WTC11 (cell line): Measurements from ENCODE around the gene FGF23. TPM values are rescaled to one million over a fixed set of nuclear protein-coding genes. Genes with fewer than 3 reads are reported as not detected.

Source experiments
- ATAC-seq: fragments of 200-7000 bp; cut with Tn5 transposase; 2 replicates; pipeline ENCODE4 v1.10.0; 2021; ENCODE audit warnings: mild to moderate bottlenecking, moderate library complexity
- Bru-seq: library from RNA; stranded (reverse); fragments of 400-500 nt; gene quantifications from one replicate; lab custom pipeline; 2021; lab: Mats Ljungman, UMichigan
- CTCF ChIA-PET: fragments of 300-600 bp; sonication (Branson Sonifier 250); formaldehyde crosslinking; loops from one replicate; lab custom pipeline; 2021; ENCODE audit warnings: antibody characterized with exemption; lab: Charles Lee
- POLR2A ChIA-PET: fragments of 350-600 bp; sonication (Branson Sonifier 250); formaldehyde crosslinking; loops from one replicate; lab custom pipeline; 2021; ENCODE audit warnings: antibody characterized with exemption; lab: Charles Lee
- DNase-seq: peaks from one replicate; pipeline ENCODE4 v3.0.0; 2021; ENCODE audit warnings: low spot score
- H3K27ac Mint-ChIP-seq: 2 replicates; pipeline ENCODE4 v1.8.0; 2021; ENCODE audit warnings: mixed read lengths
- H3K27me3 Mint-ChIP-seq: 2 replicates; pipeline ENCODE4 v1.8.0; 2021; ENCODE audit warnings: low read depth, mild to moderate bottlenecking, moderate library complexity, mixed read lengths
- H3K36me3 Mint-ChIP-seq: 2 replicates; pipeline ENCODE4 v1.8.0; 2021; ENCODE audit warnings: mixed read lengths
- H3K4me1 Mint-ChIP-seq: 2 replicates; pipeline ENCODE4 v1.8.0; 2022; ENCODE audit warnings: mixed read lengths
- H3K4me3 Mint-ChIP-seq: 2 replicates; pipeline ENCODE4 v1.8.0; 2021; ENCODE audit warnings: mild to moderate bottlenecking, moderate library complexity, mixed read lengths
- H3K9me3 Mint-ChIP-seq: 2 replicates; pipeline ENCODE4 v1.8.0; 2021; ENCODE audit warnings: mixed read lengths
- CBFB ChIP-seq: sonication (generic); formaldehyde crosslinking; IDR thresholded peaks from 2 replicates; pipeline ENCODE4 v1.8.1; 2022; ENCODE audit warnings: mild to moderate bottlenecking, low read depth, missing genetic modification reagents
- E2F4 ChIP-seq: sonication (generic); formaldehyde crosslinking; IDR thresholded peaks from 2 replicates; pipeline ENCODE4 v1.8.1; 2022; ENCODE audit warnings: low read depth, mild to moderate bottlenecking, moderate library complexity, missing genetic modification reagents, borderline replicate concordance
- HMGA2 ChIP-seq: fragments of 250-450 bp; sonication (Bioruptor Pico); IDR thresholded peaks from 2 replicates; pipeline ENCODE4 v1.4.0; 2021; ENCODE audit warnings: mild to moderate bottlenecking, moderate library complexity
- HMGXB4 ChIP-seq: sonication (generic); formaldehyde crosslinking; IDR thresholded peaks from 2 replicates; pipeline ENCODE4 v1.8.1; 2023; ENCODE audit warnings: mild to moderate bottlenecking, moderate library complexity, missing genetic modification reagents
- IRF1 ChIP-seq: sonication (generic); formaldehyde crosslinking; IDR thresholded peaks from 2 replicates; pipeline ENCODE4 v1.8.0; 2023; ENCODE audit warnings: missing genetic modification reagents
- MAX ChIP-seq: sonication (generic); formaldehyde crosslinking; IDR thresholded peaks from 2 replicates; pipeline ENCODE4 v1.8.0; 2022; ENCODE audit warnings: mild to moderate bottlenecking, missing genetic modification reagents
- MLX ChIP-seq: sonication (generic); formaldehyde crosslinking; IDR thresholded peaks from 2 replicates; pipeline ENCODE4 v1.8.1; 2023; ENCODE audit warnings: mild to moderate bottlenecking, missing genetic modification reagents, moderate library complexity
- NFYB ChIP-seq: sonication (generic); formaldehyde crosslinking; conservative IDR thresholded peaks from 2 replicates; pipeline ENCODE4 v1.8.0; 2022; ENCODE audit warnings: low read depth, missing genetic modification reagents
- NR3C1 ChIP-seq: sonication (generic); formaldehyde crosslinking; conservative IDR thresholded peaks from 2 replicates; pipeline ENCODE4 v1.8.1; 2023; ENCODE audit warnings: low read depth, mild to moderate bottlenecking, missing genetic modification reagents
- SP1 ChIP-seq: sonication (generic); formaldehyde crosslinking; conservative IDR thresholded peaks from 2 replicates; pipeline ENCODE4 v1.8.1; 2022; ENCODE audit warnings: missing genetic modification reagents
- TEAD1 ChIP-seq: sonication (generic); formaldehyde crosslinking; IDR thresholded peaks from 2 replicates; pipeline ENCODE4 v1.8.0; 2022; ENCODE audit warnings: mild to moderate bottlenecking, missing genetic modification reagents
- TEAD4 ChIP-seq: sonication (generic); formaldehyde crosslinking; IDR thresholded peaks from 2 replicates; pipeline ENCODE4 v1.8.0; 2022; ENCODE audit warnings: mild to moderate bottlenecking, missing genetic modification reagents
- TP53 ChIP-seq: sonication (generic); formaldehyde crosslinking; IDR thresholded peaks from 2 replicates; pipeline ENCODE4 v1.8.1; 2023; ENCODE audit warnings: mild to moderate bottlenecking, missing genetic modification reagents
- ZNF121 ChIP-seq: sonication (generic); formaldehyde crosslinking; IDR thresholded peaks from 2 replicates; pipeline ENCODE4 v1.8.0; 2023; ENCODE audit warnings: missing genetic modification reagents
- ZNF138 ChIP-seq: sonication (generic); formaldehyde crosslinking; conservative IDR thresholded peaks from 2 replicates; pipeline ENCODE4 v1.8.1; 2022; ENCODE audit warnings: mild to moderate bottlenecking, moderate library complexity, missing genetic modification reagents
- ZNF263 ChIP-seq: sonication (generic); formaldehyde crosslinking; IDR thresholded peaks from 2 replicates; pipeline ENCODE4 v1.8.1; 2022; ENCODE audit warnings: low read depth, mild to moderate bottlenecking, moderate library complexity, missing genetic modification reagents
- long read RNA-seq, 3 experiments: library from RNA in 1 of 3; library from capped mRNA in 1 of 3; library from polyadenylated mRNA in 1 of 3; unstranded in 2 of 3; stranded (forward) in 1 of 3; transcript quantifications; one replicate each; pipeline ENCODE4 v2.0.0, GENCODE V29; 2021
- total RNA-seq: library from RNA; stranded (reverse); gene quantifications from 3 replicates; pipeline ENCODE4 v1.2.3, GENCODE V29; 2021
- TF ChIP-seq, protein P1 (sequence below): sonication (generic); formaldehyde crosslinking; IDR thresholded peaks from 2 replicates; pipeline ENCODE4 v1.8.0; 2022; ENCODE audit warnings: mild to moderate bottlenecking, missing genetic modification reagents
- TF ChIP-seq, protein P2 (sequence below): fragments of 250-450 bp; sonication (Bioruptor Pico); conservative IDR thresholded peaks from 2 replicates; pipeline ENCODE4 v1.9.0; 2021; ENCODE audit warnings: mild to moderate bottlenecking
- TF ChIP-seq, protein P3 (sequence below): sonication (generic); formaldehyde crosslinking; IDR thresholded peaks from 2 replicates; pipeline ENCODE4 v1.8.1; 2022; ENCODE audit warnings: mild to moderate bottlenecking, missing genetic modification reagents, moderate library complexity, borderline replicate concordance
- TF ChIP-seq, protein P4 (sequence below): fragments of 250-450 bp; sonication (Bioruptor Pico); IDR thresholded peaks from 2 replicates; pipeline ENCODE4 v1.9.0; 2021; ENCODE audit warnings: mild to moderate bottlenecking

The FGF23 gene
- total RNA-seq (0.24 to 0.82 TPM (median 0.60 TPM) in 3 replicates), Bru-seq, nascent RNA (percentile 44 among the genes with signal in this experiment)
- long read RNA-seq, experiment 1, partial matches to known transcripts: 0 of 1 reads
- long read RNA-seq, experiment 1, other reads (novel, unspliced or antisense): 0 of 1 reads
- long read RNA-seq, experiment 2: 0 reads
- long read RNA-seq, experiment 3: 0 reads

DNA sequence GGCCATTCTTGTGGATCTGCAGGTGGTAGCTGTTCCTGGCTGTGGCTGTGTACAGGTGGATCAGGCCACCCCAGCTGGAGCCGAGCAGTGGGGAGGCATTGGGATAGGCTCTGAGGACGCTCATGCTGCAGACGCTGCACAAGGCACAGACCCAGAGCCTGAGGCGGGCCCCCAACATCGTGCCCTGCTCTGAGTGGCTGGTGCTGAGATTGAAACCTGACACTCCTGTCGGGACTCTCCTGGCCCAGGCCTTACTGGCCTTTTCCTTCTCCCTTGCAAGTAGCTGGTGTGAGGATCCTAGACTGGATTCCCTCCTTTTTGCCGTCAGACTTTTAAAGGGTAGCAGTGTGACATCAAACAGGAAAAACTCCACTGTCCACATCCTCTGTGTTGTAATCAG, at the start of gene FGF23:
Gene FGF23 (minus strand): TSS at position 308 of the 400 bp plus-strand sequence. CDS start 130 bp downstream, at position 178.
- Mint-ChIP-seq H3K27me3 (peaks cover 10% of the 10 kb centered on the region), H3K27ac (peak within 1 kb of the TSS; percentile 27; the same call in 1 of the 2 replicates), H3K4me1 (peaks cover 24% of the 10 kb centered on the region), H3K36me3 (no peaks in the 10 kb centered on the region), H3K4me3 (peak within 1 kb of the TSS; percentile 32; the same call in 1 of the 2 replicates), H3K9me3 (no peaks in the 10 kb centered on the region)
- ChIA-PET POLR2A (no interaction called here), CTCF (interaction anchor here (1.0 to 2.4 kb wide), 6 partner anchors 10 to 384 kb away, joined by 3 to 9 read pairs (median 5); no protein-coding TSS in a partner anchor)
- ATAC-seq: peak; percentile 98
- TF ChIP-seq NFYB (CRISPR knock-in tag) (no peak), TP53 (CRISPR knock-in tag) (peak; percentile 37; the same call in 1 of the 2 replicates), SP1 (no peak), ZNF138 (CRISPR knock-in tag) (0 out of 2 replicates have a peak, but pooled peaks have one; percentile 18), MAX (peak; percentile 80; the same call in 1 of the 2 replicates), ZNF121 (CRISPR knock-in tag) (peak; percentile 83)
- peak; percentile 84 for DNase-seq

GRCh38 chr12:4424422-4424821, 44.9 kb upstream of the FGF23 start:
- H3K36me3 Mint-ChIP-seq: no peaks in the 10 kb centered on the region
- TF ChIP-seq E2F4 (CRISPR knock-in tag): no peak
- TF ChIP-seq ZNF138 (CRISPR knock-in tag): no peak
- no peak for TF ChIP-seq NR3C1
- TF ChIP-seq, protein P1, sequence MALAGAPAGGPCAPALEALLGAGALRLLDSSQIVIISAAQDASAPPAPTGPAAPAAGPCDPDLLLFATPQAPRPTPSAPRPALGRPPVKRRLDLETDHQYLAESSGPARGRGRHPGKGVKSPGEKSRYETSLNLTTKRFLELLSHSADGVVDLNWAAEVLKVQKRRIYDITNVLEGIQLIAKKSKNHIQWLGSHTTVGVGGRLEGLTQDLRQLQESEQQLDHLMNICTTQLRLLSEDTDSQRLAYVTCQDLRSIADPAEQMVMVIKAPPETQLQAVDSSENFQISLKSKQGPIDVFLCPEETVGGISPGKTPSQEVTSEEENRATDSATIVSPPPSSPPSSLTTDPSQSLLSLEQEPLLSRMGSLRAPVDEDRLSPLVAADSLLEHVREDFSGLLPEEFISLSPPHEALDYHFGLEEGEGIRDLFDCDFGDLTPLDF (CRISPR knock-in tag): no peak
- H3K27me3 Mint-ChIP-seq: no peaks in the 10 kb centered on the region
- ATAC-seq (no peak), DNase-seq (no peak)
- H3K4me3 Mint-ChIP-seq: no peak overlapping the region
- no peaks in the 10 kb centered on the region for H3K9me3 Mint-ChIP-seq
- H3K4me1 Mint-ChIP-seq: peaks cover 3% of the 10 kb centered on the region; the same call in 1 of the 2 replicates
- no peak overlapping the region for H3K27ac Mint-ChIP-seq
- POLR2A ChIA-PET: no interaction called here
- CTCF ChIA-PET: no interaction called here

DNA sequence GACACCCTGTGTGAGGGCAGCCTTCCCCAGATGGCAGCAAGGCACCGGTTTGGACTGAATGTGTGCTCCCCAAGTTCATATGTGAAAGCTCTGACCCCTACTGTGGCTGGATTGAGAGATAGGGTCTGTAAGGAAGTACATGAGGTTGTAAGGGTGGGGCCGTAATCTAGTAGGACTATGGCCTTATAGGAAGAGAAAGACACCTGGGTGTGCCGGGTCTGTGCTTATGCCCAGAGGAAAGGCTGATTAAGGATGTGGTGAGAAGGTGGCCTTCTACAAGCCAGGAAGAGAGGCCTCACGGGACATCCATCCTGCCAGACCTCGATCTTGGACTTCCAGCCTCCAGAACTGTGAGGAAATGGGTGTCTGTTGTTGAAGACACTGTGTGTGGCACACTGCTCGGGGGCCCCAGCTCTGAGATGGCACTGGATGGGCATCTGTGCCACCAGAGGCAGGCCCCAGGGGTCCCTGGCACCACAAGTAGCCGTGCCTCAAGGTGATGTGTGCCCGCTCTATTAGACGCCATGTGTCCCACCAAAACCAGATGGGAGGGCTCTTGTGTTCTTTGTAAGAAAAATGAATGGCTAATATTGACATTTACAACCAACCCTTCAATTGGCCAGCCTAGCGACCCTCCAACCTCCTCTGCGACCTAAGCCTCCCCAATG, 44.1 kb upstream of the FGF23 start:
- DNase-seq (no peak), ATAC-seq (no peak)
- POLR2A ChIA-PET: no interaction called here
- Mint-ChIP-seq H3K27ac (no peak overlapping the region), H3K36me3 (no peaks in the 10 kb centered on the region), H3K9me3 (no peaks in the 10 kb centered on the region), H3K4me1 (peaks cover 3% of the 10 kb centered on the region; the same call in 1 of the 2 replicates), H3K4me3 (no peak overlapping the region), H3K27me3 (no peaks in the 10 kb centered on the region)
- CTCF ChIA-PET: interaction anchor here (0.7 kb wide), 1 partner anchor 103 kb away, joined by 4 read pairs; no protein-coding TSS in a partner anchor
- TF ChIP-seq CBFB (no peak), ZNF263 (CRISPR knock-in tag) (no peak), IRF1 (CRISPR knock-in tag) (no peak), TEAD1 (CRISPR knock-in tag) (no peak), ZNF138 (CRISPR knock-in tag) (no peak), MLX (no peak), HMGA2 (CRISPR knock-in tag) (no peak), NR3C1 (no peak), HMGXB4 (CRISPR knock-in tag) (no peak), TEAD4 (CRISPR knock-in tag) (no peak)
- TF ChIP-seq, protein P2, sequence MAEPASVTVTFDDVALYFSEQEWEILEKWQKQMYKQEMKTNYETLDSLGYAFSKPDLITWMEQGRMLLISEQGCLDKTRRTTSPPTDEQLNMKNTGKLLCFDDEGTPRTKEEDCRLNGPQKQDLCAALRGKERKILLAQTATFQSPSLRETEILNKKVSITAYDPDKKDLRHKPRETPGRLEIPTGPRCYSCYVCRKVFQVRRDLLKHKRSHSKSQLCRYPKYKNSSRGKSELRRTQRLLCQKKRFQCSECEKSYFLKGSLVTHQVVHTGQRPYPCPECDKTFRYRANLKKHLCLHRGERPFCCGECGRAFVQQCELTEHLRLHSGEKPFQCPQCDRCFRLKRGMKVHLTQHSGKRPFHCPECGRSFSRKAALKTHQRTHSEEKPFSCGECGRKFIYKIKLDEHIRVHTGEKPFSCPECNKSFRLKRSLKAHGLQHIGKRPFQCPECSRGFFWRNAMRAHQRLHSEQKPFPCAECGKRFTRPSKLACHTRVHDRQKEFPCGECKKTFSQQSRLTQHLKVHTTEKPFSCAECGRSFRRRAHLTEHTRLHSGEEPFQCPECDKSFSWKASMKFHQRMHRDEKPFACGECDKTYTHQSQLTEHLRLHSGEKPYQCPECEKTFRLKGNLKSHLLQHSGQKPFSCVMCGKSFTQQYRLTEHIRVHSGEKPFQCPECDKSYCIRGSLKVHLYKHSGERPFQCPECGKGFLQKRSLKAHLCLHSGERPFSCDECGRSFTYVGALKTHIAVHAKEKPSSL: no peak
- TF ChIP-seq, protein P3, sequence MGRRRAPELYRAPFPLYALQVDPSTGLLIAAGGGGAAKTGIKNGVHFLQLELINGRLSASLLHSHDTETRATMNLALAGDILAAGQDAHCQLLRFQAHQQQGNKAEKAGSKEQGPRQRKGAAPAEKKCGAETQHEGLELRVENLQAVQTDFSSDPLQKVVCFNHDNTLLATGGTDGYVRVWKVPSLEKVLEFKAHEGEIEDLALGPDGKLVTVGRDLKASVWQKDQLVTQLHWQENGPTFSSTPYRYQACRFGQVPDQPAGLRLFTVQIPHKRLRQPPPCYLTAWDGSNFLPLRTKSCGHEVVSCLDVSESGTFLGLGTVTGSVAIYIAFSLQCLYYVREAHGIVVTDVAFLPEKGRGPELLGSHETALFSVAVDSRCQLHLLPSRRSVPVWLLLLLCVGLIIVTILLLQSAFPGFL (CRISPR knock-in tag): no peak
- TF ChIP-seq, protein P4, sequence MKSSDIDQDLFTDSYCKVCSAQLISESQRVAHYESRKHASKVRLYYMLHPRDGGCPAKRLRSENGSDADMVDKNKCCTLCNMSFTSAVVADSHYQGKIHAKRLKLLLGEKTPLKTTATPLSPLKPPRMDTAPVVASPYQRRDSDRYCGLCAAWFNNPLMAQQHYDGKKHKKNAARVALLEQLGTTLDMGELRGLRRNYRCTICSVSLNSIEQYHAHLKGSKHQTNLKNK (CRISPR knock-in tag): no peak
